Activated CD8-positive, alpha-beta memory T cell treated with anti-CD3 and anti-CD28 coated beads for 1 hour (primary cell): ENCODE measurements around the gene MAN2B1.
"Not testable (repeated sequence)": the region's sequence is repeated elsewhere in the genome, so short reads cannot be mapped to it uniquely, and the experiment has no call there.

Experiments used
- DNase-seq, 2 donors: peaks; one replicate each; pipeline ENCODE4 v3.0.0-alpha.2; 2020; ENCODE audit warnings: low read depth in 1 of 2; ENCODE audit errors: extremely low read depth in 1 of 2

The MAN2B1 gene

GRCh38 chr19:12666265-12667048 is at the start of gene MAN2B1, which contains the start of gene WDR83:
Gene MAN2B1 (minus strand): TSS chr19:12666742. CDS start chr19:12666701, 41 bp downstream.
Gene WDR83 (plus strand): TSS chr19:12666807. CDS start chr19:12669791, 2,984 bp downstream.
- peak in 1 of 2 donors; percentile 69 for DNase-seq

- DNase-seq: no peak
Measured at GRCh38 chr19:12715929-12716328, 49.4 kb upstream of the MAN2B1 start.

DNA sequence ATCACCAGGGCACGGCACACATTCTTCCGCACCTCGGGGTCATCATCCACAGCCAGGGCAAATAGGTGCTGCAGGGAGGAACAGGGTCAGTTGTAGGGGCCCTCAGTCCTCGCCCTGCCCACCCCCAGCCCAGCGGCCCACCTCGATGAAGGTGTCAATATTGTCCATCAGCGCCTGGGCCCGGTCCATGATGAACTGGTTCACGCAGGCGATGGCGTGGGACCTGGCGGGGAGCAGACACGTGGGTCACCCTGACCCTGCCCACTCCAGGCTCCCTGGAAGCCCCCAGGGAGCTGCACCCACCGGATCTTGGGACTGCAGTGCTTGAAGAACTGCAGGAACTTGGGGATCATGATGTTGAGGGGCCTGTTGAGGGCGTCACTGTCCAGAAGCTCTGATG is 48.6 kb upstream of the MAN2B1 start:
- DNase-seq: no peak

DNA sequence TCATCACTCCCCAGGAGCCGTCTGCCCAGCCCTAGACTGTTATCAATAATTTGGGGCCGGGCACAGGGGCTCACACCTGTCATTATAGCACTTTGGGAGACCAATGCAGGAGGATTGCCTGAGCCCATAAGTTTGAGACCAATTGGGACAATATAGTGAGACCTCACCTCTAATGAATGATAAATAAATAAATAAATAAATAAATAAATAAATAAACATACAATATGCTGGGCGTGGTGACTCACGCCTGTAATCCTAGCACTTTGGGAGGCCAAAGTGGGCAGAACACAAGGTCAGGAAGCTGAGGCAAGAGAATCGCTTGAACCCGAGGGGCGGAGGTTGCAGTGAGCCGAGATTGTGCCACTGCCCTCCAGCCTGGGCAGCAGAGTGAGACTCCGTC is 46.8 kb upstream of the MAN2B1 start:
- DNase-seq: not testable (repeated sequence)

- DNase-seq: not testable (repeated sequence)
Measured at GRCh38 chr19:12712077-12712476, 45.5 kb upstream of the MAN2B1 start.

- no peak for DNase-seq
Measured at GRCh38 chr19:12711187-12711586, 44.6 kb upstream of the MAN2B1 start.

- DNase-seq: no peak
Measured at GRCh38 chr19:12708641-12709040, 42.1 kb upstream of the MAN2B1 start.

DNA sequence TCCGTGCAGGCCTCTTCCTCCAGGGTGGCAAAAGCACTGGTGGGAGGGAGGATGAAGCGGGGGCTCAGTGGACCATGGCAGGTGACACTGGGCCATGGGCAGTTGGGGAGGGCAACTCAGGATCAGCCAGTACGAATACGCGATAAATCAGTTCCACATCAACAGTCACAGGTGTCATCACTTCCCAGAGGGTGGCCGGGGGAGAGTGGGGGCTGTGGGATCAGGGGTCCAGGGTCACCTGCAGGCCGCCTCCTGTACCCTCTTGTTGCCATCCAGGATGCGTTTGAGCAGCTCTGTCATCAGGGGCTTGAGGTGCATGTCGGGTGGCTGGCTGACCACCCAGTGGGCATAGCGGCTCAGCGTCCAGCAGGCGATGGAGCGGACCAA is 39.8 kb upstream of the MAN2B1 start:
- no peak for DNase-seq

DNA sequence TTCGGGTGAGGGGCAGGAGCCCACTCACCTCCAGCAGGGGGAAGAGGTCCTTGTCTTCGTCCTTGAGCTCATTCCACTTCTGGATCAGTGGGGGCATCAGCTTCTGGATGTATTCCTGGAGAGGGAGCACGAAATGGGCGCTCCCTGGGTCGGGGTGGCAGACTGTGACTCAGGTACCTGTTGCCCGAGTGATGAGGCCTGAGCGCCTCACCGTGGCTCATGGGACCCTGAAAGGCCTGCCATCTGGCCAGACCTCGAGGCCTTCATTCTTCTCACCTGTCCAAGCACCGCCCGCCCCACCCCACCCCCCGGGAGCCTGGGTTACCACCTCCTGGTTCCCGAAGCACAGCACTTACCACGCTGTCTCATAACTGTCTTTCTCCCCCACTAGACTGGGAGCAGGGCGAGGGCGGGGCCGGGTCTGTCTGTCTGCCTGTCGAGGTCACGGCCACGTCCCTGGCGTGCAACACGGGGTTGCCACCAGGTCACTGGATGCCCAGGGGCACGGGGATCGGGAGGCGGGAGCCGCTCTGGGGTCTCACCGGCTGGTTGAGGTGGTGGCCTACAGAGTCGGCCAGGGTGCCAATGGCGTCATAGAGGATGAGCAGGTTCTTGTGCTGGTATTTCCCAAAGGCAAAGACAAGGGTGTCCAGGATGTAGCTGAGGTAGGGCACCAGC is 39.3 kb upstream of the MAN2B1 start:
- DNase-seq: no peak

- DNase-seq: no peak
Measured at GRCh38 chr19:12705169-12705568, 38.6 kb upstream of the MAN2B1 start.

GRCh38 chr19:12703046-12703445 is 36.5 kb upstream of the MAN2B1 start:
- no peak for DNase-seq

DNA sequence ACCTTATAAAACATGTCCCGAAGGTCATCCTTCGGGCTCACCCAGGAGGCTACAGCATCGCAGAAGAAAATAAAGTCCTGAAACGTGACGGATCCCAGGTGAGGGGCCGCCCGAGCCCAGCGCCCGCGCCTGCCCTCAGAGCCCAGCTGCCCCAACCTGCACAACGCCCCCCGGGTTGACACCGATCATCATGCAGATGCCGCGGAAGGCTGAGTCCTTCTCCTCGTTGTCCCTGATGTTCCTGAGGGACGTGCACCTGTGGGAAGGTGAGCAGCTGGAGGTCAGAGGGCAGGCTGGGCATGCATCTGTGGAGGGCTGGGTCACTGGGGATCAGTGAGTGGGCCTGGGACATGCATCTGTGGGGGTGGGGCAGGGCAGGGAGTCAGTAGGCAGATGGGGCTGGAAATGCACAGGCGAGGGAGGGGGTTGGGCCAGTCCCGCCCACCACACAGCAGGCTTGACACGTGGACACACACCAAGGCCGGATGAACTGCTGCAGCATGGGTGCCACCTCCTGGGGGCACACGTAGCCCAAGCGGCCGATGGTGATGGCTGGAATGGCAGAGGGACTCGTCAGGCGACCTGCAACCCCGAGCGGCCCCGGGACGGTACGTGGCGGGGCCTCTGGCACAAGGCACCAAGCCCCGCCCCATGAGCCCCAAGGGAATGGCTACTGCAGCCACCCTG is 35.2 kb upstream of the MAN2B1 start:
- no peak for DNase-seq

GRCh38 chr19:12698138-12698537 is 31.6 kb upstream of the MAN2B1 start:
- no peak for DNase-seq

- DNase-seq: not testable (repeated sequence)
Measured at GRCh38 chr19:12697425-12697824, 30.9 kb upstream of the MAN2B1 start.

DNA sequence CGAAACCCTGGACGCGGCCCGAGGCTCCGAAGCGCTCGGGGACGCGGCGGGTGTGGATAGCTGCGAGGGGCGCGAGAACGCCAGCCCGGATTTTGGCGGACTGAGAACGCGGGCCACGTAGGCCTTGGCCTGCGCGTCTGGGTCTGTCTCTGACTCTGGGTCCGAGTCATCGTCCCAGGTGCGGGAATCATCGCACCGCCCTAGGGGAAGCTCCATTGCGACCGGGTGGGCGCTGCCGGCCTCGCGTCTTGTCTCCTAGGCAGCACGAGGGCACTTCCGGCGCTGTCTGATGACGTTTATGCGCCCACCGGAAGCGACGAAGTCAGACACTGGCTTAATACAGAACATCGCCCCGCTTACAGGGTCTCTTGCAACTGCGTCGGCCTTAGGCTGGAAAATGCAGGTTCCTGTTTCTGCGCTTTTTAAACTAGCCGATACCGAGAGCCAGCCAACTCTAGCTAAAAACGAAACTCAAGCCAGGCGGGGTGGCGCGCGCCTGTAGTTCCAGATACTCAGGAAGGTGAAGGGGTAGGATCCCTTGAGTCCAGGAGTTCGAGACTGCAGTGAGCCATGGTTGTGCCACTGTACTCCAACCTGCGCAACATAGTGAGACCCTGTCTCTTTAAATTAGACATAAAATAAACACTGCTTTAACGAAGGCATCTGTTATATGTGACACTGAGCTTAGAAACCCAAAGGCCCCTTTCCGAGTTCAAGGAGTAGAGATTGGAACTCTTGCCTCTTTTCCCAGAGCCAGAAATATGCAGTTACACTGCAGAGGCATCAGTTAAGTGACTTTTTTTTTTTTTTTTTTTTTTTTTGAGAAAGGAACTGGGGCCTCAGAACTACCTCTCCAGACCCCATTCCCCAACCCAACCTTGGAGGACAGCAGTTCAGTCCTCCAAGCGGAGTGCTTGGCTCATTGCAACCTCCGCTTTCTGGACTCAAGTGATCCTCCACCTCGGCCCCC is 30.1 kb upstream of the MAN2B1 start, which contains the start of gene FBXW9:
Gene FBXW9 (minus strand): TSS at position 266 of the 970 bp plus-strand sequence. CDS start 50 bp downstream, at position 216.
- peak; percentile 94 to 96 for DNase-seq

GRCh38 chr19:12695997-12696365 is 29.4 kb upstream of the MAN2B1 start:
- no peak for DNase-seq

GRCh38 chr19:12695514-12695913 is 29.0 kb upstream of the MAN2B1 start:
- no peak for DNase-seq

GRCh38 chr19:12695096-12695495 is 28.6 kb upstream of the MAN2B1 start:
- DNase-seq: no peak

DNA sequence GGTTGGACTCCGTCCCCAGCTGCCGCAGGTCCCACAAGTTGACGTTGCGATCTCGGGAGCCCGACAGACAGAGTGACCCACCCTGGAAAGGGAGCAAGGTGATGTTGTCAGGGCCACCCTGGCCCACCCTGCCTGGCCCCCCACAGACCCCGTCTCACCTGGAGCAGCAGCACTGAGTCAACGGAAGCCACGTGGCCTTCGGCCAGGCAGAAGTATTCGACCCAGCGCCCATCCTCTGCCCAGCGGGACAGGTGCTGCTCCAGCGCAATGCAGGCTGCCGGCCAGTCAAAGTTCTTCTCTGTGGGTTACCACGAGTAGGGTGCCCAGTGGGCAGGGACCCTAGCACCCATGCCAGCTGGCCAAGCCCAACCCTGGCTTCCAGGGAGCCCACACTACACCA is 28.1 kb upstream of the MAN2B1 start:
- DNase-seq: no peak

DNA sequence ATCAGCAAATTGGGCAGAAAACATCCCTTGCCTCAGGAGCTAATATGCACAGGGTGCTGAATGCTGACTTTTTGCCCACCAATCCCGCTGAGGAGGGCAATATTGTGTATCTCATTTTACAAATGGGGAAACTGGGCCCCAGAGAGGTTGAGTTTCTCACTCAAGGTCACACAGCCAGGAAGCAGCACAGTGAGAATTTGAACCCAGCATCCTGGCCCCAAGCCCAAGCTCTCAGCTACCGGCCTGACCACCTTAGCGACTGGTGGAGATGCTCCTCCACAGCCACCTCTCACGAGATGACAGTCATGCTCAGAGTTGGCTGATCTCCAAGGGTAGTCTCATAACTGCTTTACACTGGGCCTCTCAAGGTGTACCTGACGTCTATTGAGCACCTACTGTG is 26.4 kb upstream of the MAN2B1 start:
- DNase-seq: no peak
